NCI-H1048 (cell line): Measurements from ENCODE around the gene ERO1B.
"Not testable (repeated sequence)": the region's sequence is repeated elsewhere in the genome, so short reads cannot be mapped to it uniquely, and the experiment has no call there.

Experiments used
- DNase-seq: peaks from one replicate; lab custom pipeline; 2025; lab: John Stamatoyannopoulos, UW

ERO1B gene

GRCh38 chr1:236281654-236282424, at the start of gene ERO1B:
Gene ERO1B (minus strand): TSS chr1:236281958. CDS start chr1:236281783, 175 bp downstream.
- DNase-seq: peak; percentile 99

- DNase-seq: not testable (repeated sequence)
Measured at GRCh38 chr1:236331412-236331811, 49.7 kb upstream of the ERO1B start.

GRCh38 chr1:236326432-236326831, 44.7 kb upstream of the ERO1B start:
- no peak for DNase-seq

- DNase-seq: no peak
Measured at GRCh38 chr1:236325567-236325966, 43.8 kb upstream of the ERO1B start.

- DNase-seq: no peak
Measured at GRCh38 chr1:236323819-236324411, 42.2 kb upstream of the ERO1B start.

GRCh38 chr1:236322566-236323409, 41.0 kb upstream of the ERO1B start:
- DNase-seq: no peak

GRCh38 chr1:236321101-236321500, 39.3 kb upstream of the ERO1B start:
- DNase-seq: no peak

GRCh38 chr1:236320671-236321070, 38.9 kb upstream of the ERO1B start:
- no peak for DNase-seq

GRCh38 chr1:236320214-236320613, 38.5 kb upstream of the ERO1B start:
- DNase-seq: no peak

- no peak for DNase-seq
Measured at GRCh38 chr1:236316437-236316836, 34.7 kb upstream of the ERO1B start.

- DNase-seq: no peak
Measured at GRCh38 chr1:236315518-236315917, 33.8 kb upstream of the ERO1B start.

- DNase-seq: no peak
Measured at GRCh38 chr1:236315092-236315491, 33.3 kb upstream of the ERO1B start.

GRCh38 chr1:236314050-236314449, 32.3 kb upstream of the ERO1B start:
- not testable (repeated sequence) for DNase-seq

- no peak for DNase-seq
Measured at GRCh38 chr1:236313427-236313826, 31.7 kb upstream of the ERO1B start.

- DNase-seq: no peak
Measured at GRCh38 chr1:236311040-236311439, 29.3 kb upstream of the ERO1B start.

- DNase-seq: no peak
Measured at GRCh38 chr1:236308827-236309226, 27.1 kb upstream of the ERO1B start.

GRCh38 chr1:236307435-236307834, 25.7 kb upstream of the ERO1B start:
- no peak for DNase-seq

GRCh38 chr1:236304682-236305081, 22.9 kb upstream of the ERO1B start:
- DNase-seq: no peak

- no peak for DNase-seq
Measured at GRCh38 chr1:236303675-236304074, 21.9 kb upstream of the ERO1B start.

GRCh38 chr1:236302941-236303340, 21.2 kb upstream of the ERO1B start:
- no peak for DNase-seq

GRCh38 chr1:236301958-236302335, 20.2 kb upstream of the ERO1B start:
- DNase-seq: no peak

- no peak for DNase-seq
Measured at GRCh38 chr1:236301080-236301957, 19.6 kb upstream of the ERO1B start.
